Activated gamma-delta T cell treated with anti-CD3 and anti-CD28 coated beads, Interleukin-2, amount 50 U/mL, for 16 hours (primary cell): ENCODE results near the gene SNRNP200.
"Not testable (repeated sequence)": the region's sequence is repeated elsewhere in the genome, so short reads cannot be mapped to it uniquely, and the experiment has no call there.

Source experiments
- DNase-seq: peaks from one replicate; pipeline ENCODE4 v3.0.0-alpha.2; 2020; ENCODE audit warnings: low read depth

The SNRNP200 gene

GRCh38 chr2:96274355-96275056, 30.8 kb downstream of the SNRNP200 start:
- DNase-seq = no peak

GRCh38 chr2:96273763-96274162, 31.6 kb downstream of the SNRNP200 start:
- no peak for DNase-seq

GRCh38 chr2:96271995-96272394, 33.4 kb downstream of the SNRNP200 start:
- DNase-seq = no peak

GRCh38 chr2:96267159-96267971, 38.0 kb downstream of the SNRNP200 start:
- peak; percentile 13 for DNase-seq

GRCh38 chr2:96265840-96266679, 39.3 kb downstream of the SNRNP200 start, which contains the start of the genes CIAO1 and TMEM127:
TSS of gene CIAO1 (plus strand) at chr2:96266225. CDS start at chr2:96266351, 126 bp downstream.
TSS of gene TMEM127 (minus strand) at chr2:96265997. CDS start at chr2:96265381, 616 bp downstream.
- peak; percentile 96 for DNase-seq

- DNase-seq = peak; percentile 24
Observed at GRCh38 chr2:96265349-96265839, 40.0 kb downstream of the SNRNP200 start.

- peak; percentile 30 for DNase-seq
Observed at GRCh38 chr2:96264656-96265348, 40.5 kb downstream of the SNRNP200 start.

- DNase-seq = no peak
Observed at GRCh38 chr2:96264086-96264485, 41.3 kb downstream of the SNRNP200 start.

GRCh38 chr2:96262306-96262705, 43.0 kb downstream of the SNRNP200 start:
- no peak for DNase-seq

GRCh38 chr2:96261328-96262003, 43.9 kb downstream of the SNRNP200 start:
- DNase-seq = no peak

- DNase-seq = no peak
Observed at GRCh38 chr2:96260387-96261260, 44.7 kb downstream of the SNRNP200 start.

- no peak for DNase-seq
Observed at GRCh38 chr2:96259497-96259921, 45.8 kb downstream of the SNRNP200 start.

- DNase-seq = no peak
Observed at GRCh38 chr2:96258166-96259022, 47.0 kb downstream of the SNRNP200 start.

- DNase-seq = not testable (repeated sequence)
Observed at GRCh38 chr2:96257744-96258143, 47.6 kb downstream of the SNRNP200 start.

- DNase-seq = no peak
Observed at GRCh38 chr2:96256611-96257113, 48.7 kb downstream of the SNRNP200 start.

- DNase-seq = no peak
Observed at GRCh38 chr2:96254571-96254970, 50.8 kb downstream of the SNRNP200 start.

GRCh38 chr2:96253006-96253405, 52.3 kb downstream of the SNRNP200 start:
- no peak for DNase-seq

- DNase-seq = no peak
Observed at GRCh38 chr2:96252526-96252925, 52.8 kb downstream of the SNRNP200 start.
